ENCODE results near the gene AGPAT4.

Gene AGPAT4

DNA sequence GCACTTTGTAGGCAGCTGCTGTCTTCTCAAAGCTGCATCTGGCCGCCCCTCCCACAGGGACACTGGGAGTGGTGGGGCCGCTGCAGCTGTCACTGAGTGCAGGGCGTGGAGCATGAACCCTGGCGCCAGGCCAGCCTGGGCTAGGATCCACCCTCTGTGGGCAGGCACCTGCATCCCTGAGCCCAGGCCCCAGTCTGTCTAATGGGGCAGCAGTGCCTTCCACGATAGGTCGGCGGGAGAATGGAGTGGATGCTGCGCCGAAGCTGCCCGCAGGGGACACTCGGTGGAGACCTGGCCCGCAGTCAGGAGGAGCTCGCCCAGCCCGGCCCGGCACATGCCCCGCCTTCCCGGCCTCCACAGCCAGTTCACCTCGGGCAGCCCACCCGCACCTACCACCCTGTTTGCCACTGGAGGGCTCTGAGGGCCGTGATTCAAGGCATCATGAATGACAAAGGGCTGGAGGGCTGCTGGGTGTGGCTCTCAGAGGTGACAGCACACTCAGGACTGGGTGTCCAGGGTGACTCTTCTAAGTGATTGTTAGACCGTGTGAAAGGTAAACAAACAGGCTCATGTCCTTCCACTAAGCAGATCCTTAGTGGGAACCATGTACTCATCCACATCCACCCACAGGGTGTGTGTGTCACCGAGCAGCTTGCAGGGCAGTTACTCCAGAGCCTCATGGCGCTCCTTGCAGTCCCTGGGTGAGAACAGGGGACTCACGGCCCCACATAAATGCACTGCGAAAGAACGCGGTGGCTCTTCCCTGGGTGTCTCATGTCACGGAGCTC lies 133.9 kb downstream of the AGPAT4 start:
- Histone ChIP-seq H3K9me3 (ENCODE audit: low read depth, low read length) (no peaks in the 10 kb centered on the region), H3K27ac (no peak overlapping the region), H3K9ac (ENCODE audit: insufficient read length) (no peak overlapping the region), H3K36me3 (ENCODE audit: insufficient read depth, low read length) (no peaks in the 10 kb centered on the region; the same call in 1 of the 2 replicates), H3K4me3 (no peak overlapping the region)
- TF ChIP-seq FOXP2 (optimal IDR thresholded peaks at IDR 0.05; ENCODE audit: control extremely low read depth, extremely low read length, insufficient read depth) = no peak
- DNase-seq (ENCODE audit: low read depth, low spot score) = no peak

GRCh38 chr6:161139304-161139765 lies 134.5 kb downstream of the AGPAT4 start:
- DNase-seq (ENCODE audit: low read depth, low spot score) = no peak
- no peak overlapping the region for H3K9ac ChIP-seq (ENCODE audit: insufficient read length)
- no peak overlapping the region for H3K27ac ChIP-seq
- H3K4me3 ChIP-seq = no peak overlapping the region
- no peak for TF ChIP-seq FOXP2 (optimal IDR thresholded peaks at IDR 0.05; ENCODE audit: control extremely low read depth, extremely low read length, insufficient read depth)
- no peak for TF ChIP-seq EZH2 (IDR thresholded peaks at IDR 0.05)
- no peak for TF ChIP-seq POLR2AphosphoS5 (IDR thresholded peaks at IDR 0.05; ENCODE audit: borderline replicate concordance, low read depth, low read length)
- no peaks in the 10 kb centered on the region; the same call in 1 of the 2 replicates for H3K36me3 ChIP-seq (ENCODE audit: insufficient read depth, low read length)
- no peaks in the 10 kb centered on the region for H3K9me3 ChIP-seq (ENCODE audit: low read depth, low read length)

- H3K27ac ChIP-seq = no peak overlapping the region
- no peak for DNase-seq (ENCODE audit: low read depth, low spot score)
Observed at GRCh38 chr6:161138543-161139303, 135.1 kb downstream of the AGPAT4 start.

GRCh38 chr6:161137839-161138542 lies 135.9 kb downstream of the AGPAT4 start:
- TF ChIP-seq EZH2 (IDR thresholded peaks at IDR 0.05) (no peak), POLR2AphosphoS5 (IDR thresholded peaks at IDR 0.05; ENCODE audit: borderline replicate concordance, low read depth, low read length) (no peak), FOXP2 (optimal IDR thresholded peaks at IDR 0.05; ENCODE audit: control extremely low read depth, extremely low read length, insufficient read depth) (no peak)
- Histone ChIP-seq H3K36me3 (ENCODE audit: insufficient read depth, low read length) (no peaks in the 10 kb centered on the region; the same call in 1 of the 2 replicates), H3K27ac (no peak overlapping the region), H3K9me3 (ENCODE audit: low read depth, low read length) (no peaks in the 10 kb centered on the region), H3K9ac (ENCODE audit: insufficient read length) (no peak overlapping the region), H3K4me3 (no peak overlapping the region)
- no peak for DNase-seq (ENCODE audit: low read depth, low spot score)

More at GRCh38 chr6:161138543-161139303, 135.1 kb downstream of the AGPAT4 start:
- H3K9ac ChIP-seq (ENCODE audit: insufficient read length) = no peak overlapping the region
- no peaks in the 10 kb centered on the region; the same call in 1 of the 2 replicates for H3K36me3 ChIP-seq (ENCODE audit: insufficient read depth, low read length)
- H3K4me3 ChIP-seq = no peak overlapping the region
- no peaks in the 10 kb centered on the region for H3K9me3 ChIP-seq (ENCODE audit: low read depth, low read length)
- TF ChIP-seq POLR2AphosphoS5 (IDR thresholded peaks at IDR 0.05; ENCODE audit: borderline replicate concordance, low read depth, low read length) (no peak), FOXP2 (optimal IDR thresholded peaks at IDR 0.05; ENCODE audit: control extremely low read depth, extremely low read length, insufficient read depth) (no peak), EZH2 (IDR thresholded peaks at IDR 0.05) (no peak)

DNA sequence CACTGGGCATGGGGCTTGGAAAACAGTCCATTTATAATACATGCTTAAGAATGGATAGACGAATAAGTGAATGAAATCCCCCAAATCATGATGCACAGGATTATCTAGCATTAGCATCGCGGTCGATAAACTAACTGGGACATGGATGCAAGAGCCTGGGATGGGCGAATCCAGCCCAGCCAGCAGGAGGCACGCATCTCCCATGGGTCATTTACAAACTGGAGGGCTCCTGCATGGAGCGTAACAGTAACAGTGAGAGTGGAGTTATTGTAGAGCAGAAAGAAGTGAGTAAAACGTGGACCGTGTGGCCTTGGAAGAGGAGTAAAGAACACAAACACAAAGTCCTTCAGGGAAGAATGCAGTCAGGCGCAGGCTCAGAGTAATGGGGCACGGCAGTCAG lies 136.5 kb downstream of the AGPAT4 start:
- no peaks in the 10 kb centered on the region; the same call in 1 of the 2 replicates for H3K36me3 ChIP-seq (ENCODE audit: insufficient read depth, low read length)
- no peak for DNase-seq (ENCODE audit: low read depth, low spot score)
- no peak overlapping the region for H3K9ac ChIP-seq (ENCODE audit: insufficient read length)
- TF ChIP-seq EZH2 (IDR thresholded peaks at IDR 0.05) (no peak), FOXP2 (optimal IDR thresholded peaks at IDR 0.05; ENCODE audit: control extremely low read depth, extremely low read length, insufficient read depth) (no peak)
- no peak overlapping the region for H3K4me3 ChIP-seq
- H3K27ac ChIP-seq = no peak overlapping the region
- no peaks in the 10 kb centered on the region for H3K9me3 ChIP-seq (ENCODE audit: low read depth, low read length)

GRCh38 chr6:161136655-161137054 lies 137.2 kb downstream of the AGPAT4 start:
- no peaks in the 10 kb centered on the region for H3K9me3 ChIP-seq (ENCODE audit: low read depth, low read length)
- no peak overlapping the region for H3K9ac ChIP-seq (ENCODE audit: insufficient read length)
- H3K36me3 ChIP-seq (ENCODE audit: insufficient read depth, low read length) = no peaks in the 10 kb centered on the region; the same call in 1 of the 2 replicates
- no peak overlapping the region for H3K27ac ChIP-seq
- TF ChIP-seq FOXP2 (optimal IDR thresholded peaks at IDR 0.05; ENCODE audit: control extremely low read depth, extremely low read length, insufficient read depth) (no peak), EZH2 (IDR thresholded peaks at IDR 0.05) (no peak), POLR2AphosphoS5 (IDR thresholded peaks at IDR 0.05; ENCODE audit: borderline replicate concordance, low read depth, low read length) (no peak)
- no peak overlapping the region for H3K4me3 ChIP-seq
- no peak for DNase-seq (ENCODE audit: low read depth, low spot score)

GRCh38 chr6:161135695-161136591 lies 137.9 kb downstream of the AGPAT4 start:
- Histone ChIP-seq H3K9me3 (ENCODE audit: low read depth, low read length) (no peaks in the 10 kb centered on the region), H3K4me3 (no peak overlapping the region), H3K9ac (ENCODE audit: insufficient read length) (no peak overlapping the region), H3K36me3 (ENCODE audit: insufficient read depth, low read length) (no peaks in the 10 kb centered on the region; the same call in 1 of the 2 replicates), H3K27ac (no peak overlapping the region)
- TF ChIP-seq POLR2AphosphoS5 (IDR thresholded peaks at IDR 0.05; ENCODE audit: borderline replicate concordance, low read depth, low read length) (no peak), EZH2 (IDR thresholded peaks at IDR 0.05) (no peak), FOXP2 (optimal IDR thresholded peaks at IDR 0.05; ENCODE audit: control extremely low read depth, extremely low read length, insufficient read depth) (no peak)
- no peak for DNase-seq (ENCODE audit: low read depth, low spot score)

All from SK-N-MC (cell line).